GM15510 (cell line): ENCODE results near the gene AFF2.

ENCODE experiments used
- POLR2A ChIP-seq: IDR thresholded peaks from 3 replicates; pipeline ENCODE4 v1.6.1; 2011; ENCODE audit warnings: borderline replicate concordance; ENCODE audit not compliant: insufficient read length; ENCODE audit errors: extremely low read depth

AFF2 gene

GRCh38 chrX:148500423-148501385 lies at the start of gene AFF2:
Gene AFF2, plus strand, starts transcription at chrX:148500617. Its CDS starts 481 bp downstream, at chrX:148501098.
- no peak for TF ChIP-seq POLR2A

DNA sequence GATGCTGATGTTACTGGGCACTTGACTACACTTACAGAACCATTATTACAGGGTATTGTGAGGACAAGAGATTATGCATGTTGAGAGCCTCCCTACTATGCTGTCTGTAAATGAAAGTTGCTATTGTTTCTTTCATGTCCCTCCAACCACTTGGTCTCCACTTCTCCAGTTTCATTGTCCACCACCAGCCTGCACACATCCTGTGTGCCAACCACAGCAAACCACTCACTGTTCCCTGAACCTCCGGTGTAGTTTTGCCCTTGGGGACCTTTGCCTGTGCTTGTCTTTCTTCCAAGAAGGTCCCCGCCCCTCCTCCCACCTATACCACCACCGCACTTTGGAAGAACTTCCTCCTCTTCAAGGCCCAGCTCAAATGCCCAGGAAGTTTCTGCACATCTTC lies 43.1 kb upstream of the AFF2 start:
- TF ChIP-seq POLR2A, result no peak

DNA sequence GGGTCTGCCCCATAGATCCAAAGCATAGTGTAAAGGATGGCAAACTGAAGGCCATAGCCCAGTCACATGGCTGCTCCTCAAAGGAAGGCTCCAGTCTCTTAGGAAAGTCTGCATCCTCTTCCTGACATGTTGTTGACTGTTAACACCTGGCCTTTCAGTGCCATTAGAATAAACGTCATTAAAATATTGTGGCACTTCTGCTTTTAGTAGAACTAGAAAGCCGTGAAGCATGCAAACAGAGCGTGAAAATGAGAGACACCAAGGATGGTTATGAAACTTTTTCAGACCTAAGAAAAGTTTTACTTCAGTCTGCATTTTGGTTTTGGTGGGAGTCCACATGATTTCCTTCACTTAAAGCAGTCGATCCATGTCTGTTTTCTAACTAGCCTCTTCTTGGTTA lies 41.1 kb upstream of the AFF2 start:
- TF ChIP-seq POLR2A, result no peak

- TF ChIP-seq POLR2A, result no peak
These were observed 34.1 kb upstream of the AFF2 start for GRCh38 chrX:148466292-148466691.

- TF ChIP-seq POLR2A, result no peak
These were observed 30.1 kb upstream of the AFF2 start for GRCh38 chrX:148470324-148470723.

GRCh38 chrX:148474030-148474429 lies 26.4 kb upstream of the AFF2 start:
- no peak for TF ChIP-seq POLR2A

DNA sequence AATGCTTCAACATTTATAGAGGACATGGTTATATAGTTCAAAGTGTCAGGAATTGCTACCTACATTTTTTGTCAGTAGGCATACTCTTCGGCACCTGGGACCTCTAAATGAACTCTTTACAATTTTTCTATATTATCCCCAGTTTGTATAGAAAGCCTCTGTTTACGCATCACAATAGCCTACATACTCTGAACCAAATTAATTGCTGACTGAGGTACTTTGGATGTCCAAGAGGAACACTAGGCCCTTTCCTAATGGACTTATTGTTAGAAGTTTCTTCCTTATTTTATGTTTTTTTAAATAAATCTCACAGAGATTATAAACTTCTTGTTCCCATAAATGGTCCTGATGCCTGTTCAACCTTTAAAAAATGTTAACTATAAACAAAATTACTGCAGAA lies 8.4 kb upstream of the AFF2 start:
- no peak for TF ChIP-seq POLR2A

GRCh38 chrX:148495176-148495575 lies 5.2 kb upstream of the AFF2 start:
- TF ChIP-seq POLR2A, result no peak

GRCh38 chrX:148498067-148498466 lies 2.4 kb upstream of the AFF2 start:
- no peak for TF ChIP-seq POLR2A

- TF ChIP-seq POLR2A, result no peak
These were observed 587 bp upstream of the AFF2 start for GRCh38 chrX:148499638-148500422.

DNA sequence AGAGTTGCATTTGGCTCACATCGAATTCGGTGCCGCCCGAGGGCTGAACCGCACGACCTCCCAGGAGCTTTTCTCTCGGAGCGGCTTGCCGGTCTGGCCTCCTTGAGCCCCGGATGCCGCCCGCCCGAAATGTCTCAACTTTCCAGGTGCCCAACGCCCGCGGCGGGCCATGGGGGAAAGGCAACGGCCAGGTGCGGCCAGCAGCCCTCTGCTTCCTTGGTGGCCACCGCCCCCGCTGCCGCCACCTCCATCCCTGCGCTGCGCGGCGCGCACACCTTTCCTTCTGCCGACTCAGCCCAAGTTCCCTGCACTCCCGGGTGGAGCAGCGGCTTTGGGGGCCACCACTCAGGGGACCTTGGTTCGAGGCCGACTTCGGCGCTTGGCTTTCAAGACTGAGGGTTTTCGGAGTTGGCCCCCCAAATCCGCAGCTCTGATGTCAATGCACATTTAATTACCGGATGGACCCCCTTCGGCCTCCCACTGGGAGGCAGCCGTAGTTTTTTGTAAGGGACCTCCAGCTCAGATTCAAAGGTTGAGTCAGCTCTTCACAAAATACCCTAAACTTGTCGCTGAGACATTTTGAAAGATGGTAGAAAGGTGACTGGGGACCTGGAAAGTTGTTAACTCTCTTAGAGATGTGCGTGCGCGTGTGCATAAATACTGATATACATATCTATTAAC lies 1.1 kb downstream of the AFF2 start:
- no peak for TF ChIP-seq POLR2A

GRCh38 chrX:148504506-148504905 lies 4.1 kb downstream of the AFF2 start:
- no peak for TF ChIP-seq POLR2A

- TF ChIP-seq POLR2A, result no peak
These were observed 7.0 kb downstream of the AFF2 start for GRCh38 chrX:148507418-148507817.

GRCh38 chrX:148512453-148512852 lies 12.0 kb downstream of the AFF2 start:
- TF ChIP-seq POLR2A, result no peak

GRCh38 chrX:148513661-148514060 lies 13.2 kb downstream of the AFF2 start:
- no peak for TF ChIP-seq POLR2A
